GM23338 (cell line): Measurements from ENCODE around the gene TRIO. TPM values are rescaled to one million over a fixed set of nuclear protein-coding genes. Genes with fewer than 3 reads are reported as not detected.

ENCODE experiments used
- ATAC-seq: fragments of 200-7000 bp; cut with Tn5 transposase; 3 replicates; pipeline ENCODE4 v1.9.1; 2020
- DNase-seq: peaks from one replicate; pipeline ENCODE4 v3.0.0-alpha.2; 2015; ENCODE audit warnings: low spot score
- H2AFZ ChIP-seq: fragments of 200-600 bp; sonication (generic); 2 replicates; pipeline ENCODE4 v1.8.0; 2016; ENCODE audit warnings: antibody characterized with exemption, mild to moderate bottlenecking, moderate library complexity
- H3F3A ChIP-seq: fragments of 200-600 bp; sonication (generic); replicated peaks from 2 replicates; pipeline ENCODE4 v1.8.0; 2017; ENCODE audit warnings: antibody characterized with exemption, mixed run types, low read depth
- H3K27ac ChIP-seq: fragments of 200-600 bp; sonication (generic); 2 replicates; pipeline ENCODE4 v1.6.1; 2016; ENCODE audit warnings: low read depth
- H3K27me3 ChIP-seq: fragments of 200-600 bp; sonication (generic); 2 replicates; pipeline ENCODE4 v1.8.0; 2016; ENCODE audit warnings: mild to moderate bottlenecking, mixed run types, moderate library complexity; ENCODE audit not compliant: insufficient read depth
- H3K36me3 ChIP-seq: fragments of 200-600 bp; sonication (generic); 2 replicates; pipeline ENCODE4 v1.8.0; 2016; ENCODE audit warnings: mild to moderate bottlenecking; ENCODE audit not compliant: insufficient read depth
- H3K4me1 ChIP-seq: fragments of 200-600 bp; sonication (generic); 2 replicates; pipeline ENCODE4 v1.8.0; 2016; ENCODE audit warnings: mild to moderate bottlenecking, moderate library complexity; ENCODE audit not compliant: insufficient read depth
- H3K4me2 ChIP-seq: fragments of 200-600 bp; sonication (generic); 2 replicates; pipeline ENCODE4 v1.7.1; 2017; ENCODE audit warnings: mixed run types
- H3K4me3 ChIP-seq: fragments of 200-600 bp; sonication (generic); 2 replicates; pipeline ENCODE4 v1.6.1; 2016; ENCODE audit warnings: mixed run types
- H3K79me2 ChIP-seq: fragments of 200-600 bp; sonication (generic); replicated peaks from 2 replicates; pipeline ENCODE4 v1.8.0; 2017; ENCODE audit warnings: mild to moderate bottlenecking; ENCODE audit not compliant: insufficient read depth
- H3K9me2 ChIP-seq: fragments of 200-600 bp; sonication (generic); 2 replicates; pipeline ENCODE4 v1.8.0; 2017; ENCODE audit not compliant: insufficient read depth
- H4K20me1 ChIP-seq: fragments of 200-600 bp; sonication (generic); replicated peaks from 2 replicates; pipeline ENCODE4 v1.8.0; 2017; ENCODE audit warnings: mild to moderate bottlenecking; ENCODE audit not compliant: insufficient read depth
- H3K27ac Mint-ChIP-seq: 2 replicates; pipeline ENCODE4 v1.8.0; 2020; ENCODE audit warnings: inconsistent platforms, mild to moderate bottlenecking, moderate library complexity, mixed read lengths
- H3K27me3 Mint-ChIP-seq: 3 replicates; pipeline ENCODE4 v1.8.0; 2022; ENCODE audit warnings: low read depth, mild to moderate bottlenecking, moderate library complexity, mixed read lengths, inconsistent platforms; ENCODE audit not compliant: insufficient read depth, poor library complexity
- H3K36me3 Mint-ChIP-seq: 3 replicates; pipeline ENCODE4 v1.8.0; 2021; ENCODE audit warnings: low read depth, mild to moderate bottlenecking, inconsistent platforms, moderate library complexity, mixed read lengths
- H3K4me1 Mint-ChIP-seq: 3 replicates; pipeline ENCODE4 v1.8.0; 2020; ENCODE audit warnings: mild to moderate bottlenecking, inconsistent platforms, mixed read lengths
- H3K4me3 Mint-ChIP-seq: 3 replicates; pipeline ENCODE4 v1.8.0; 2021; ENCODE audit warnings: moderate library complexity, mild to moderate bottlenecking, inconsistent platforms, mixed read lengths
- H3K9me3 Mint-ChIP-seq: 3 replicates; pipeline ENCODE4 v1.8.0; 2020; ENCODE audit warnings: moderate library complexity, mild to moderate bottlenecking, inconsistent platforms, mixed read lengths
- CREB1 ChIP-seq: fragments of 250-450 bp; sonication (Bioruptor Pico); IDR thresholded peaks from 2 replicates; pipeline ENCODE4 v1.5.0; 2020; ENCODE audit warnings: low read depth, mild to moderate bottlenecking, moderate library complexity
- EZH2 ChIP-seq: fragments of 200-600 bp; sonication (generic); IDR thresholded peaks from one replicate; pipeline ENCODE4 v1.8.0; 2017; ENCODE audit warnings: antibody characterized with exemption, mild to moderate bottlenecking, low read depth; ENCODE audit not compliant: unreplicated experiment
- EZH2phosphoT487 ChIP-seq: fragments of 200-600 bp; sonication (generic); IDR thresholded peaks from one replicate; pipeline ENCODE4 v1.8.1; 2018; ENCODE audit warnings: antibody characterized with exemption; ENCODE audit not compliant: unreplicated experiment
- JUNB ChIP-seq: IDR thresholded peaks from one replicate; pipeline ENCODE4 v1.6.1; 2016; ENCODE audit warnings: antibody characterized with exemption; ENCODE audit not compliant: unreplicated experiment
- NANOG ChIP-seq: IDR thresholded peaks from 2 replicates; pipeline ENCODE4 v1.6.1; 2016; ENCODE audit warnings: antibody characterized with exemption, borderline replicate concordance
- POLR2AphosphoS5 ChIP-seq: IDR thresholded peaks from 2 replicates; pipeline ENCODE4 v1.6.1; 2016; ENCODE audit warnings: antibody characterized with exemption, low read depth
- STAT1 ChIP-seq: IDR thresholded peaks from one replicate; pipeline ENCODE4 v1.6.1; 2016; ENCODE audit warnings: antibody characterized with exemption; ENCODE audit not compliant: unreplicated experiment
- ZNF331 ChIP-seq: fragments of 250-450 bp; sonication (Bioruptor Pico); IDR thresholded peaks from 2 replicates; pipeline ENCODE4 v1.5.0; 2020; ENCODE audit warnings: low read depth, mild to moderate bottlenecking, moderate library complexity
- polyA plus RNA-seq: library from polyadenylated mRNA; unstranded; fragments of >200 nt; fragmentation: Nextera tagmentation; extraction: Ambion mirVana; gene quantifications from 2 replicates; pipeline ENCODE4 v1.2.1, GENCODE V29; 2016
- total RNA-seq: library from RNA; depleted of rRNA; stranded (reverse); fragments of >200 nt; shearing (Covaris generic); gene quantifications from 2 replicates; pipeline ENCODE4 v1.2.3, GENCODE V29; 2014
- TF ChIP-seq, protein P1 (sequence below): IDR thresholded peaks from 2 replicates; pipeline ENCODE4 v1.6.1; 2016; ENCODE audit warnings: antibody characterized with exemption
- TF ChIP-seq, protein P2 (sequence below): fragments of 250-450 bp; sonication (Bioruptor Pico); IDR thresholded peaks from 2 replicates; pipeline ENCODE4 v1.5.0; 2020; ENCODE audit warnings: mild to moderate bottlenecking, moderate library complexity
- TF ChIP-seq, protein P3 (sequence below), 2 experiments: fragments of 200-600 bp in 1 of 2; sonication (generic) in 1 of 2; conservative IDR thresholded peaks; 2 replicates each; pipeline versions ENCODE4 v1.5.1 to v1.6.1; 2016 to 2017; ENCODE audit warnings: antibody characterized with exemption in 2 of 2, low read depth in 2 of 2, mild to moderate bottlenecking in 2 of 2, moderate library complexity in 1 of 2

The TRIO gene
- total and polyA plus RNA-seq, 2 experiments from 2014 or later: 13.8 to 113 TPM

DNA sequence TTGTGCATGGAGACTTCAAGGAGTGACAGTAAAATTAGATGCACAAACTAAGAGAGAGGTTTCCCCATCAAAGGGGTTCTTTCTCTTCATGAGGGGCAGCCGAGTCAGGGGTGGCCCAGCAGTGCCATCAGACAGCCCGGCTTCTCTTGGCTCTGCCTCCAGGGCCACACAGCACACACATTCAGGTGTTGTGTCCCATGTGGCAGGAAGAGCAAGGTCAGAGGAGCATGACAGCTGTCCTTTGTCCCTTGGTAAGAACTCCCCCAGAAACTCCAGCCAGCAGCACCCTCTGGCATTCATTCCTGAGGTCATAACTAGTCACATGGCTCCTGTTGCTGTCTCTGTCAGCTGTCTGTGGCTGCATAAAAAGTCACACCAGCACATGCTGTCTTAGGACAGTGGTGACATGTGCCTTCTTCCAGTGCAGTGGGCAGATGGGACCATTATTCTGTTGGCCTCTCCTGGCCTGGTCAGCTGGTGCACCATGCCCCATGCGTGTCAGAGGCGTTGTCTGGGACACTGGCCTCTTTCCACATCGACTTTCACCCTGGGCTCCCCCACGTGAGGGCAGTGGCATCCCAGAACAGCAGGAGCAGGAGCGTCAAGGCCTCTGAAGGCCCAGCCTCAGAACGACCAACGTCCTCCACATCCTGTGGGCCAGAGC, 360.0 kb downstream of the TRIO start:
- Mint-ChIP-seq H3K27ac (no peak overlapping the region), H3K9me3 (no peaks in the 10 kb centered on the region), H3K27me3 (peaks cover 20% of the 10 kb centered on the region), H3K36me3 (peaks cover 29% of the 10 kb centered on the region), H3K4me3 (no peak overlapping the region), H3K4me1 (no peaks in the 10 kb centered on the region)
- Histone ChIP-seq H3K36me3 (0 out of 2 replicates have a peak, but pooled peaks cover 4% of the 10 kb centered on the region), H3K4me3 (no peak overlapping the region), H3F3A (no peaks in the 10 kb centered on the region), H3K4me1 (no peaks in the 10 kb centered on the region), H3K9me2 (no peaks in the 10 kb centered on the region), H3K27ac (no peak overlapping the region), H2AFZ (no peak overlapping the region), H3K27me3 (no peaks in the 10 kb centered on the region), H3K4me2 (no peak overlapping the region), H4K20me1 (no peaks in the 10 kb centered on the region), H3K79me2 (no peaks in the 10 kb centered on the region)
- TF ChIP-seq, protein P1, sequence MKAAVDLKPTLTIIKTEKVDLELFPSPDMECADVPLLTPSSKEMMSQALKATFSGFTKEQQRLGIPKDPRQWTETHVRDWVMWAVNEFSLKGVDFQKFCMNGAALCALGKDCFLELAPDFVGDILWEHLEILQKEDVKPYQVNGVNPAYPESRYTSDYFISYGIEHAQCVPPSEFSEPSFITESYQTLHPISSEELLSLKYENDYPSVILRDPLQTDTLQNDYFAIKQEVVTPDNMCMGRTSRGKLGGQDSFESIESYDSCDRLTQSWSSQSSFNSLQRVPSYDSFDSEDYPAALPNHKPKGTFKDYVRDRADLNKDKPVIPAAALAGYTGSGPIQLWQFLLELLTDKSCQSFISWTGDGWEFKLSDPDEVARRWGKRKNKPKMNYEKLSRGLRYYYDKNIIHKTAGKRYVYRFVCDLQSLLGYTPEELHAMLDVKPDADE: no peak
- no peak for TF ChIP-seq JUNB
- no peak for TF ChIP-seq NANOG
- TF ChIP-seq, protein P2, sequence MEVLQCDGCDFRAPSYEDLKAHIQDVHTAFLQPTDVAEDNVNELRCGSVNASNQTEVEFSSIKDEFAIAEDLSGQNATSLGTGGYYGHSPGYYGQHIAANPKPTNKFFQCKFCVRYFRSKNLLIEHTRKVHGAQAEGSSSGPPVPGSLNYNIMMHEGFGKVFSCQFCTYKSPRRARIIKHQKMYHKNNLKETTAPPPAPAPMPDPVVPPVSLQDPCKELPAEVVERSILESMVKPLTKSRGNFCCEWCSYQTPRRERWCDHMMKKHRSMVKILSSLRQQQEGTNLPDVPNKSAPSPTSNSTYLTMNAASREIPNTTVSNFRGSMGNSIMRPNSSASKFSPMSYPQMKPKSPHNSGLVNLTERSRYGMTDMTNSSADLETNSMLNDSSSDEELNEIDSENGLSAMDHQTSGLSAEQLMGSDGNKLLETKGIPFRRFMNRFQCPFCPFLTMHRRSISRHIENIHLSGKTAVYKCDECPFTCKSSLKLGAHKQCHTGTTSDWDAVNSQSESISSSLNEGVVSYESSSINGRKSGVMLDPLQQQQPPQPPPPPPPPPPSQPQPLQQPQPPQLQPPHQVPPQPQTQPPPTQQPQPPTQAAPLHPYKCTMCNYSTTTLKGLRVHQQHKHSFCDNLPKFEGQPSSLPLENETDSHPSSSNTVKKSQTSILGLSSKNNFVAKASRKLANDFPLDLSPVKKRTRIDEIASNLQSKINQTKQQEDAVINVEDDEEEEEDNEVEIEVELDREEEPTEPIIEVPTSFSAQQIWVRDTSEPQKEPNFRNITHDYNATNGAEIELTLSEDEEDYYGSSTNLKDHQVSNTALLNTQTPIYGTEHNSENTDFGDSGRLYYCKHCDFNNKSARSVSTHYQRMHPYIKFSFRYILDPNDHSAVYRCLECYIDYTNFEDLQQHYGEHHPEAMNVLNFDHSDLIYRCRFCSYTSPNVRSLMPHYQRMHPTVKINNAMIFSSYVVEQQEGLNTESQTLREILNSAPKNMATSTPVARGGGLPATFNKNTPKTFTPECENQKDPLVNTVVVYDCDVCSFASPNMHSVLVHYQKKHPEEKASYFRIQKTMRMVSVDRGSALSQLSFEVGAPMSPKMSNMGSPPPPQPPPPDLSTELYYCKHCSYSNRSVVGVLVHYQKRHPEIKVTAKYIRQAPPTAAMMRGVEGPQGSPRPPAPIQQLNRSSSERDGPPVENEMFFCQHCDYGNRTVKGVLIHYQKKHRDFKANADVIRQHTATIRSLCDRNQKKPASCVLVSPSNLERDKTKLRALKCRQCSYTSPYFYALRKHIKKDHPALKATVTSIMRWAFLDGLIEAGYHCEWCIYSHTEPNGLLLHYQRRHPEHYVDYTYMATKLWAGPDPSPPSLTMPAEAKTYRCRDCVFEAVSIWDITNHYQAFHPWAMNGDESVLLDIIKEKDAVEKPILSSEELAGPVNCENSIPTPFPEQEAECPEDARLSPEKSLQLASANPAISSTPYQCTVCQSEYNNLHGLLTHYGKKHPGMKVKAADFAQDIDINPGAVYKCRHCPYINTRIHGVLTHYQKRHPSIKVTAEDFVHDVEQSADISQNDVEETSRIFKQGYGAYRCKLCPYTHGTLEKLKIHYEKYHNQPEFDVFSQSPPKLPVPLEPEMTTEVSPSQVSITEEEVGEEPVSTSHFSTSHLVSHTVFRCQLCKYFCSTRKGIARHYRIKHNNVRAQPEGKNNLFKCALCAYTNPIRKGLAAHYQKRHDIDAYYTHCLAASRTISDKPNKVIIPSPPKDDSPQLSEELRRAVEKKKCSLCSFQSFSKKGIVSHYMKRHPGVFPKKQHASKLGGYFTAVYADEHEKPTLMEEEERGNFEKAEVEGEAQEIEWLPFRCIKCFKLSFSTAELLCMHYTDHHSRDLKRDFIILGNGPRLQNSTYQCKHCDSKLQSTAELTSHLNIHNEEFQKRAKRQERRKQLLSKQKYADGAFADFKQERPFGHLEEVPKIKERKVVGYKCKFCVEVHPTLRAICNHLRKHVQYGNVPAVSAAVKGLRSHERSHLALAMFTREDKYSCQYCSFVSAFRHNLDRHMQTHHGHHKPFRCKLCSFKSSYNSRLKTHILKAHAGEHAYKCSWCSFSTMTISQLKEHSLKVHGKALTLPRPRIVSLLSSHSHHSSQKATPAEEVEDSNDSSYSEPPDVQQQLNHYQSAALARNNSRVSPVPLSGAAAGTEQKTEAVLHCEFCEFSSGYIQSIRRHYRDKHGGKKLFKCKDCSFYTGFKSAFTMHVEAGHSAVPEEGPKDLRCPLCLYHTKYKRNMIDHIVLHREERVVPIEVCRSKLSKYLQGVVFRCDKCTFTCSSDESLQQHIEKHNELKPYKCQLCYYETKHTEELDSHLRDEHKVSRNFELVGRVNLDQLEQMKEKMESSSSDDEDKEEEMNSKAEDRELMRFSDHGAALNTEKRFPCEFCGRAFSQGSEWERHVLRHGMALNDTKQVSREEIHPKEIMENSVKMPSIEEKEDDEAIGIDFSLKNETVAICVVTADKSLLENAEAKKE: no peak
- no peak for TF ChIP-seq EZH2phosphoT487
- TF ChIP-seq STAT1: no peak
- no peak for TF ChIP-seq ZNF331 (CRISPR knock-in tag)
- no peak for TF ChIP-seq EZH2
- no peak for TF ChIP-seq CREB1 (CRISPR knock-in tag)
- TF ChIP-seq POLR2AphosphoS5: no peak
- TF ChIP-seq, protein P3, sequence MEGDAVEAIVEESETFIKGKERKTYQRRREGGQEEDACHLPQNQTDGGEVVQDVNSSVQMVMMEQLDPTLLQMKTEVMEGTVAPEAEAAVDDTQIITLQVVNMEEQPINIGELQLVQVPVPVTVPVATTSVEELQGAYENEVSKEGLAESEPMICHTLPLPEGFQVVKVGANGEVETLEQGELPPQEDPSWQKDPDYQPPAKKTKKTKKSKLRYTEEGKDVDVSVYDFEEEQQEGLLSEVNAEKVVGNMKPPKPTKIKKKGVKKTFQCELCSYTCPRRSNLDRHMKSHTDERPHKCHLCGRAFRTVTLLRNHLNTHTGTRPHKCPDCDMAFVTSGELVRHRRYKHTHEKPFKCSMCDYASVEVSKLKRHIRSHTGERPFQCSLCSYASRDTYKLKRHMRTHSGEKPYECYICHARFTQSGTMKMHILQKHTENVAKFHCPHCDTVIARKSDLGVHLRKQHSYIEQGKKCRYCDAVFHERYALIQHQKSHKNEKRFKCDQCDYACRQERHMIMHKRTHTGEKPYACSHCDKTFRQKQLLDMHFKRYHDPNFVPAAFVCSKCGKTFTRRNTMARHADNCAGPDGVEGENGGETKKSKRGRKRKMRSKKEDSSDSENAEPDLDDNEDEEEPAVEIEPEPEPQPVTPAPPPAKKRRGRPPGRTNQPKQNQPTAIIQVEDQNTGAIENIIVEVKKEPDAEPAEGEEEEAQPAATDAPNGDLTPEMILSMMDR (conservative IDR thresholded peaks at IDR 0.05; ENCODE audit: low read depth in 2 of 2): no peak
- ATAC-seq (no peak), DNase-seq (no peak)
